H1 (cell line): ENCODE measurements around the gene SFXN4. TPM values are rescaled to one million over a fixed set of nuclear protein-coding genes. Genes with fewer than 3 reads are reported as not detected.

Experiments used
- CTCF ChIA-PET: fragments of 300-600 bp; sonication (Branson Sonifier 250); formaldehyde crosslinking; loops from one replicate; lab custom pipeline; 2021; ENCODE audit not compliant: partially characterized antibody; lab: Charles Lee
- POLR2A ChIA-PET: fragments of 300-600 bp; sonication (Branson Sonifier 250); formaldehyde crosslinking; loops from one replicate; lab custom pipeline; 2021; ENCODE audit warnings: inconsistent platforms; ENCODE audit not compliant: partially characterized antibody; lab: Charles Lee
- DNase-seq, 2 experiments: peaks; one replicate each; pipeline versions ENCODE4 v3.0.0 to v3.0.0-alpha.2; 2010 to 2022; ENCODE audit warnings: low spot score in 2 of 2, low read depth in 1 of 2, mixed read lengths in 1 of 2
- FAIRE-seq: peaks from 2 replicates; lab custom pipeline; 2011; peaks lifted over from hg19 to GRCh38; lab: Jason Lieb, UNC
- H2AFZ ChIP-seq: 2 replicates; pipeline ENCODE4 v1.8.1; 2012; ENCODE audit warnings: low read length, inconsistent platforms
- H2AK5ac ChIP-seq: 2 replicates; pipeline ENCODE4 v1.6.1; 2013; ENCODE audit warnings: low read depth, low read length
- H2BK120ac ChIP-seq: replicated peaks from 2 replicates; pipeline ENCODE3; 2013; ENCODE audit warnings: low read depth, low read length, inconsistent platforms
- H2BK12ac ChIP-seq: 2 replicates; pipeline ENCODE4 v1.6.1; 2013; ENCODE audit warnings: low read depth, low read length
- H2BK15ac ChIP-seq: 2 replicates; pipeline ENCODE4 v1.6.1; 2013; ENCODE audit warnings: low read length
- H2BK20ac ChIP-seq: 2 replicates; pipeline ENCODE4 v1.6.1; 2013; ENCODE audit warnings: low read length
- H2BK5ac ChIP-seq: 2 replicates; pipeline ENCODE4 v1.6.1; 2013; ENCODE audit warnings: low read depth, low read length
- H3K14ac ChIP-seq: 2 replicates; pipeline ENCODE4 v1.6.1; 2013; ENCODE audit warnings: inconsistent platforms; ENCODE audit not compliant: insufficient read length
- H3K18ac ChIP-seq: 2 replicates; pipeline ENCODE4 v1.6.1; 2013; ENCODE audit warnings: low read length; ENCODE audit errors: extremely low read depth
- H3K23ac ChIP-seq: 2 replicates; pipeline ENCODE4 v1.6.1; 2013; ENCODE audit warnings: inconsistent platforms; ENCODE audit not compliant: insufficient read length
- H3K23me2 ChIP-seq: 2 replicates; pipeline ENCODE4 v1.6.1; 2013; ENCODE audit warnings: low read depth, low read length
- H3K27ac ChIP-seq: 2 replicates; pipeline ENCODE4 v1.6.1; 2011; ENCODE audit warnings: low read depth, low read length, inconsistent platforms
- H3K27me3 ChIP-seq, 4 experiments: replicated peaks in 1 of 4; 1 replicate in 1 of 4; 2 replicates in 3 of 4; pipeline versions ENCODE4 v1.6.1 to v1.8.1; 2011 to 2013; ENCODE audit warnings: low read length in 3 of 4, mild to moderate bottlenecking in 3 of 4, inconsistent platforms in 2 of 4, mixed read lengths in 2 of 4, moderate library complexity in 1 of 4; ENCODE audit not compliant: control insufficient read depth in 3 of 4, insufficient read depth in 3 of 4; ENCODE audit errors: extremely low read depth in 1 of 4
- H3K36me3 ChIP-seq, 4 experiments: 2 replicates each; pipeline versions ENCODE4 v1.6.1 to v1.8.1; 2011 to 2013; ENCODE audit warnings: mild to moderate bottlenecking in 4 of 4, low read length in 3 of 4, moderate library complexity in 2 of 4, control low read depth in 1 of 4, inconsistent platforms in 1 of 4; ENCODE audit not compliant: insufficient read depth in 4 of 4, control insufficient read depth in 2 of 4
- H3K4ac ChIP-seq: replicated peaks from 2 replicates; pipeline ENCODE3; 2013; ENCODE audit warnings: low read length, low read depth, mixed read lengths, inconsistent platforms; ENCODE audit not compliant: insufficient read length
- H3K4me1 ChIP-seq, 4 experiments: replicated peaks in 1 of 4; 1 replicate in 1 of 4; 2 replicates in 3 of 4; pipeline versions ENCODE4 v1.6.1 to v1.8.1; 2011 to 2013; ENCODE audit warnings: low read length in 3 of 4, inconsistent platforms in 2 of 4, mixed read lengths in 1 of 4; ENCODE audit not compliant: insufficient read depth in 4 of 4, control insufficient read depth in 3 of 4
- H3K4me2 ChIP-seq, 2 experiments: 2 replicates each; pipeline versions ENCODE4 v1.6.1 to v1.8.1; 2011 to 2013; ENCODE audit warnings: low read depth in 2 of 2, low read length in 2 of 2, control low read depth in 1 of 2, inconsistent platforms in 1 of 2, mild to moderate bottlenecking in 1 of 2; ENCODE audit not compliant: insufficient read depth in 1 of 2
- H3K4me3 ChIP-seq, 4 experiments: fragments of 200-600, 300-600 bp in 1 of 4; sonication (generic), shearing (Covaris generic), sonication (Bioruptor Twin) in 1 of 4; 2 replicates each; pipeline versions ENCODE4 v1.5.1 to v1.8.1; 2011 to 2016; ENCODE audit warnings: low read length in 4 of 4, low read depth in 3 of 4, control low read depth in 2 of 4, inconsistent platforms in 2 of 4, mild to moderate bottlenecking in 2 of 4, mixed read lengths in 1 of 4, moderate library complexity in 1 of 4; ENCODE audit not compliant: insufficient read depth in 2 of 4; ENCODE audit errors: extremely low read depth in 1 of 4
- H3K56ac ChIP-seq: replicated peaks from 2 replicates; pipeline ENCODE3; 2013; ENCODE audit warnings: low read depth, mild to moderate bottlenecking, mixed read lengths, low read length, inconsistent platforms; ENCODE audit not compliant: insufficient read length
- H3K79me1 ChIP-seq: 2 replicates; pipeline ENCODE4 v1.6.1; 2013; ENCODE audit warnings: low read depth, low read length, control low read depth
- H3K79me2 ChIP-seq, 2 experiments: 2 replicates each; pipeline versions ENCODE4 v1.6.1 to v1.8.1; 2012 to 2013; ENCODE audit warnings: low read length in 2 of 2, mild to moderate bottlenecking in 2 of 2, inconsistent platforms in 1 of 2; ENCODE audit not compliant: insufficient read depth in 2 of 2, control insufficient read depth in 1 of 2
- H3K9ac ChIP-seq, 4 experiments: replicated peaks in 1 of 4; 1 replicate in 1 of 4; 2 replicates in 3 of 4; pipeline versions ENCODE4 v1.6.1 to v1.8.1; 2011 to 2013; ENCODE audit warnings: low read depth in 3 of 4, low read length in 3 of 4, control low read depth in 2 of 4, mild to moderate bottlenecking in 2 of 4, moderate library complexity in 2 of 4, inconsistent platforms in 1 of 4; ENCODE audit errors: extremely low read depth in 1 of 4
- H3K9me3 ChIP-seq, 2 experiments: 2 replicates each; pipeline versions ENCODE4 v1.6.1 to v1.8.1; 2012 to 2013; ENCODE audit warnings: mild to moderate bottlenecking in 2 of 2, moderate library complexity in 2 of 2, control low read depth in 1 of 2, inconsistent platforms in 1 of 2, low read depth in 1 of 2, low read length in 1 of 2, mixed read lengths in 1 of 2; ENCODE audit not compliant: insufficient read depth in 2 of 2
- H4K20me1 ChIP-seq, 2 experiments: replicated peaks in 1 of 2; 2 replicates each; pipeline versions ENCODE3 to v1.8.1; 2011 to 2013; ENCODE audit warnings: inconsistent platforms in 2 of 2, low read length in 2 of 2, mild to moderate bottlenecking in 1 of 2; ENCODE audit not compliant: insufficient read depth in 2 of 2, control insufficient read depth in 1 of 2
- H4K5ac ChIP-seq: 2 replicates; pipeline ENCODE4 v1.6.1; 2013; ENCODE audit warnings: low read length, low read depth, mixed read lengths, inconsistent platforms; ENCODE audit not compliant: insufficient read length
- H4K8ac ChIP-seq: 2 replicates; pipeline ENCODE4 v1.8.0; 2013; ENCODE audit warnings: mild to moderate bottlenecking, moderate library complexity, low read length, inconsistent platforms; ENCODE audit not compliant: insufficient read depth; ENCODE audit errors: extremely low read depth
- H4K91ac ChIP-seq: replicated peaks from 2 replicates; pipeline ENCODE3; 2013; ENCODE audit warnings: low read length, mixed read lengths, inconsistent platforms; ENCODE audit not compliant: insufficient read length
- CBX8 ChIP-seq: fragments of 300-800, 300-1000 bp; sonication (generic); IDR thresholded peaks from 2 replicates; pipeline ENCODE4 v1.7.1; 2016; ENCODE audit warnings: low read depth, low read length, borderline replicate concordance
- TCF12 ChIP-seq: IDR thresholded peaks from 2 replicates; pipeline ENCODE4 v1.6.1; 2011; ENCODE audit warnings: low read depth, mild to moderate bottlenecking, low read length
- WGBS, 2 experiments: shearing (Covaris generic) in 1 of 2; methylation state at CpG; one replicate each; pipeline versions ENCODE4 v1.1.6 to v1.1.7; 2013 to 2015; ENCODE audit warnings: low lambda C conversion rate in 2 of 2, mixed read lengths in 2 of 2, inconsistent platforms in 1 of 2, low coverage in 1 of 2, missing lambda C conversion rate in 1 of 2; ENCODE audit not compliant: insufficient replicate concordance in 2 of 2, insufficient coverage in 1 of 2, insufficient read length in 1 of 2; ENCODE audit errors: extremely low coverage in 1 of 2, missing lambda C conversion rate in 1 of 2; 5-methylcytosine and 5-hydroxymethylcytosine counted together
- polyA plus RNA-seq, 7 experiments: library from polyadenylated mRNA; depleted of rRNA in 3 of 7; stranded (reverse) in 5 of 7; unstranded in 2 of 7; fragments of >200 nt in 5 of 7; fragments of 200-250 nt in 2 of 7; gene quantifications; 1 replicate in 5 of 7; 2 replicates in 1 of 7; 4 replicates in 1 of 7; pipeline versions ENCODE4 v1.2.1 to v1.2.3, GENCODE V29; 2011 to 2013; ENCODE audit warnings: missing spikeins in 2 of 7, mixed read lengths in 2 of 7
- total RNA-seq: library from RNA; stranded (reverse); fragmentation: NEBNext Ultra II Directional; extraction: Animal tissue kit (Norgen Biotek cat#: 25700); gene quantifications from 2 replicates; pipeline ENCODE4 v1.2.1, GENCODE V29; 2021

Gene SFXN4
- total and polyA plus RNA-seq, 2 of the 8 experiments (the other 6 are each of a cell fraction or from before 2014, with no cell fraction given) = 15.4 to 21.6 TPM

GRCh38 chr10:119135513-119135881 lies 30.0 kb downstream of the SFXN4 start:
- CTCF ChIA-PET = interaction anchor here (0.7 to 1.6 kb wide), 3 partner anchors 11 to 63 kb away, joined by 3 to 5 read pairs (median 4); no protein-coding TSS in a partner anchor
- Histone ChIP-seq H3K4ac (no peak overlapping the region), H4K91ac (no peak overlapping the region), H3K36me3 (peaks cover 10 to 32% (median 26%) of the 10 kb centered on the region in 4 experiments; a peak in 7 of 8 replicates), H2BK15ac (no peak overlapping the region), H4K5ac (no peak overlapping the region), H3K27ac (no peak overlapping the region), H3K9me3 (no peaks in the 10 kb centered on the region), H2AK5ac (no peak overlapping the region), H4K8ac (no peak overlapping the region), H3K9ac (no peak overlapping the region), H2BK5ac (no peak overlapping the region), H2BK12ac (no peak overlapping the region), H3K14ac (no peak overlapping the region), H4K20me1 (peaks cover 3 to 7% of the 10 kb centered on the region in 2 experiments), H3K56ac (no peak overlapping the region), H3K23ac (no peak overlapping the region), H3K4me1 (no peaks in the 10 kb centered on the region), H3K4me3 (no peak overlapping the region), H3K18ac (no peak overlapping the region), H3K79me1 (no peaks in the 10 kb centered on the region), H2BK120ac (no peak overlapping the region), H2AFZ (no peak overlapping the region), H3K23me2 (no peaks in the 10 kb centered on the region), H3K27me3 (no peaks in the 10 kb centered on the region), H3K4me2 (no peak overlapping the region), H2BK20ac (no peak overlapping the region), H3K79me2 (no peaks in the 10 kb centered on the region)
- POLR2A ChIA-PET = interaction anchor here (1.0 kb wide), 1 partner anchor 30 kb away, joined by 3 read pairs; the partner anchor contains the start of gene SFXN4
- FAIRE-seq (no peak), DNase-seq (no peak)
- no peak for TF ChIP-seq CBX8
- TF ChIP-seq TCF12 = no peak
- 86% methylated on average over 4 of the region's 4 CpGs; no CpG with 5 or more reads in 1 of the 2 experiments for WGBS, 2 experiments
